NCI-H146 treated with DMSO at 0.1 percent for 48 hours (cell line): ENCODE measurements around the gene DNAH8.
"Not testable (repeated sequence)": the region's sequence is repeated elsewhere in the genome, so short reads cannot be mapped to it uniquely, and the experiment has no call there.

ENCODE experiments used
- DNase-seq: peaks from one replicate; lab custom pipeline; 2025; ENCODE audit not compliant: unreplicated experiment; lab: John Stamatoyannopoulos, UW

Gene DNAH8

GRCh38 chr6:38796437-38796836 lies 81.3 kb downstream of the DNAH8 start:
- not testable (repeated sequence) for DNase-seq

DNA sequence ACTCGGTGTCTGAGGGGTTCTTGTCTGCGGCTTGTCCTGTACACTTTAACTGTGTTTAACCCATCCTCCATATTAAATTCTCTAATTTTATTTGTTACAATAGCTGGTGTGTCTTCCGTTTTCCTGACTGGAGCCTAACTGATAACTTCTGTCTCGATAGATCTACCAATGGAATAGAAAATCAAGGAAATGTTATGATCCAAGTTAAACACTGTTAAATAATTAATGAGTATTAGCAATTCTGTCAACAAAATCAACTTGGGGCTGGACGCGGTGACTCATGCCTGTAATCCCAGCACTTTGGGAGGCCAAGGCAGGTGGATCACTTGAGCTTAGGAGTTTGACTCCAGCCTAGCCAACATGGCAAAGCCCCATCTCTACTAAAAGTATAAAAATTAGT lies 81.7 kb downstream of the DNAH8 start:
- no peak for DNase-seq

DNA sequence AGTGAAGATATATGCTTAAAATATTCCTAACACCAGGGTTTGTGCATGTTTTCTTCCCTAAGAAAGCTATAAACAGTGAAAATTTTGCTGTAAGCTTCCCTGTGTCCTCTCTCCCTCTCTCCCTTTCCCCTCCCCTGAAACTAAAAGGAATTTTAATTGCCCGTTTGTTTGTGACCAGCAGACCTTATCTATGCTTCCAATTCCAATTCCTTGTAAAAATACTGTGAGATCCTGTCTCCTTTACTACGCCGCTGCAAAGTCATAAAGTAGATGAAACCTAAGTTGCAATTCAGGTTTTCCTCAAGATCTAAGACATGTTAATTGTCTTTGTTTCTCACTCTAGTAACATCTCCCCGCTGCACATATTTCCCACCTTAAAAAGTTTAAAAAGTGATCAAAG lies 82.3 kb downstream of the DNAH8 start:
- no peak for DNase-seq

- DNase-seq, result no peak
These were observed 84.5 kb downstream of the DNAH8 start for GRCh38 chr6:38799529-38800184.

DNA sequence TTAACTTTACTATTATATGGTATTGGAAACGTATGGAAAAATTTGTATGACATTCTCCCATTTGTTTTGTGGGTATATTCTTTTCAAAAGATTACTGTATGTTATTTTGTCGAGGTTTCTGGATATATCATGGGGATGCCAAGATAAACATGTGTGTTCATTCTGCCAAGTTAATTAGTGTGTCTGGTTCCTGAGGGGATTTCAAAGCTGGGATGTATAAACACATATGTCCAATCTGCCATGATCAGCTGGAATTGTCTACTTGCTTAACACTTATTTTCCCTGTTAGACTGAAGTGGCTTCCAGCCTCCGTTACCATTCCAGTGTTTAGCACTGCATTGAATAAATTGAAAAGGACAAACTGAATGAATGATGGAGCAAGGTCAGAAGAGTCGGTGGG lies 86.2 kb downstream of the DNAH8 start:
- no peak for DNase-seq

GRCh38 chr6:38802497-38802896 lies 87.4 kb downstream of the DNAH8 start:
- no peak for DNase-seq

DNA sequence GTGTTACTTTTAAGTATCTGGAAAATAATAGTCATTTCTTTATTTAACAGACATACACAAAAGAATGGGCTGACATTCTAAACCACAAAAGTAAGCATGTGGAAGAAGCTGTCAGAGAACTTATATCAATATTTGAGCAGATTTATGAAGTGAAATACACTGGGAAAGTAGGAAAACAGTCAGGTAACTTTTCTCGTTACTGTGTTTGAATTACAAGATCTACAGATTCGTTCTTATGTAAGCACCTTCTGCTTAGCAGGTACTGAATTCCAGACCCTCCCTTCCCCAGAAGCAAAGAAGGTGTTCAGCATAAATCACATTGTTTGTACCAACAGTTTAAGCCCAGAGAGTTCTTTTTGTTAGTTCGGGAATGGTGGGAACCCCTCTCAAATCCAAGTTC lies 88.0 kb downstream of the DNAH8 start:
- no peak for DNase-seq

GRCh38 chr6:38804358-38804757 lies 89.2 kb downstream of the DNAH8 start:
- DNase-seq, result no peak

GRCh38 chr6:38805127-38805655 lies 90.1 kb downstream of the DNAH8 start:
- DNase-seq, result no peak

GRCh38 chr6:38805692-38806091 lies 90.6 kb downstream of the DNAH8 start:
- DNase-seq, result no peak

- no peak for DNase-seq
These were observed 91.2 kb downstream of the DNAH8 start for GRCh38 chr6:38806271-38806670.

- no peak for DNase-seq
These were observed 91.7 kb downstream of the DNAH8 start for GRCh38 chr6:38806833-38807232.

GRCh38 chr6:38808039-38808438 lies 92.9 kb downstream of the DNAH8 start:
- DNase-seq, result no peak

GRCh38 chr6:38813041-38813823 lies 98.1 kb downstream of the DNAH8 start:
- no peak for DNase-seq

GRCh38 chr6:38814761-38815160 lies 99.7 kb downstream of the DNAH8 start:
- no peak for DNase-seq

DNA sequence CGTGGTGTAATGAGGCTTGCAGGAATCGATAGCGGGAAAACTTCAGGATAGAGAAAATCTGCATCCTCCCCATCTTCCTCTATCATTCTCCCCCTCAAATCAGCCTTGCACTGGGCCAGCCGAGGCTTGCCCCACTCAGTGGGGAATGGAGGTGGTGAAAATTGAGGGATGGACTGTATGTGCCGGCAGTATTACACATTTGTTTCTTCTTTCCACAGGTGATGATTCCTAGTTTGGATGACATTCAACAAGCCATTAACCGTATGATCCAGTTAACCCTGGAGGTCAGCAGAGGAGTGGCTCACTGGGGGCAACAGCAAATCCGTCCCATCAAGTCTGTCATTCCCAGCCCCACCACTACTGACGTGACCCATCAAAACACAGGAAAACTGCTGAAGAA lies 100.1 kb downstream of the DNAH8 start:
- DNase-seq, result no peak

DNA sequence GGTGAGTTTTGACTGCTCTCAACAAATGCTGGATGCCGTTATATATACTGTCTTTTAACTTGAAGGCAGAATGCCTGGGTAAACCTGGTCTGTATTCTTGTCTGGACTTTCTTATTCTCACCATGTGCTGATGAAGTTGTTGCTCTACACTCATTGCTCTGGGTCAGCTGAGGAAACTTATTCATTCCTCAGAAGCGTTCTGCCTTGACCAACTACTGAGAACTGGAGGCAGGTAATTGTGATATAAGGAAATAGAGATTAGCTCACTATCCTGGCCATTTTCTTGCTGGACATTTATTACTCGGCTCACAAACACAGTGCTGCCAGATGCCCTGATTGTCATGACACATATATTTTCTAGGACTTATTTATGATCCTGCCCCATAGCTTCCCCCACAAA lies 103.6 kb downstream of the DNAH8 start:
- DNase-seq, result no peak

DNA sequence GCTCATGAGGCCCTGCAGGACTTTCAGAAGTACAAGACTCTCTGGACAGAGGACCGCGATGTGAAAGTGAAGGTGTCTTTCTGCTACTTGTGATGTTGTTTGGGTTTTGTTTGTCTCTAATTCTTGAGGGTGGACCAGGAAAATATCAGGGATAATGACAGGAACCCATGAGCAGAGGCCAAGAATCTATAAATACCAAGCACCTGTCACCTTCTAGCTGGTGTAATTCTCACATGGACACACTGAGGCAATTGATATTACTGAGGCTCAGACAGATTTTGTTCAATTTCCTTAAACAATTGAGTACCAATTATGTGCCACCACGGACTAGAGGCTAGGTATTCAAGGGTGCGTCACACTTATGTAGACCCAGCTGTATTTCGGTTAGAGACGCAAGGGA lies 107.9 kb downstream of the DNAH8 start:
- no peak for DNase-seq

DNA sequence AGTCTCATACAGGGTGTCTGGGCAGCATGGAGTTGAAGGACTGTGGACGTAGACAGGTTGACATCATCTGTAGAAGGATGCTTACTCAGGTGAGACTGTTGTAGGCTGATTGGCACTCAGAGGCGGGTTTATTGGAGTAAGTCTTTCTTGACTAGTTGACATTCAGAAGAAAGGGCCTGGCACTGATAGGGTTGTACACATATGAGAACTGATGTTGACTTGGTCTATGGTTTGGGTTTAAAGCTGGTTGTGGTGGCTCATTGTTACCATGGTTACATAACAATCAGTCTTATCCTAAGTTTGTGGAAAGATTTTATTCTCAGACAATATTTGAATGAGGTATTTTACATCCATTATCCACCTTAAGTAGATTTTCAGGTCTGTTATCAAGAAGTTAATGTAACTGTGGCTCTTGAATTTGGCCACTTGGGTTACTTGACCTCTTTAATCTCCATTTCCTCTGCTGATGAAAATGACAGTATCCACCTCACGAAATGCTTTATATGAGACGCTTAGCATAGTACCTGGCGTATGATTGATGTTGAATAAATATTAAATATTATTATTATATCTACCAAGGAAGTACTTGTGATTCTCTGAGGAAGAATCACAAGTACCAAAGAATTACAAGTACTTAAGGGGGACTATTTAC lies 109.3 kb downstream of the DNAH8 start:
- DNase-seq, result no peak

- no peak for DNase-seq
These were observed 111.9 kb downstream of the DNAH8 start for GRCh38 chr6:38827024-38827423.

DNA sequence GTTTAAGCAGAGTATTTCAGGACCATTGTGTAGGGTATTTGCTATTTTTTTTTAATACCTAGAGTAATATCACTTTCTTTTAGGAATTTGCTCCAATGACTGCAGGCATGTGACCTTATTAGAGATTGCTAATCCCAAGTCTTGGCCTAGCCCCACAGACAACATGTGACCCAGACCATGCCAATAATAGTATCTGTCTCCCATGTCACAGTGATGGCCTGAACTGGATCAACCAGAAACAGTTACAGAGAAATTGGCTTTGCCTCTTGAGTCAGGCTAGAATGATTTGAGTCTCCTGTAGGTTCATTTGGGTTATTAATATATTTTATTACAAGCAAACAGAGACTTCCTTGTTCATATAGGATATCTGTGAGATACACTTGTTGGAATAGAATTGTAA lies 116.8 kb downstream of the DNAH8 start:
- DNase-seq, result no peak

GRCh38 chr6:38833320-38833719 lies 118.2 kb downstream of the DNAH8 start:
- no peak for DNase-seq
